ENCODE results near the gene C1QB.

- no peak for TF ChIP-seq CTCF (IDR thresholded peaks at IDR 0.05)
- TF ChIP-seq EP300 (IDR thresholded peaks at IDR 0.05), result no peak
- TF ChIP-seq POLR2A (IDR thresholded peaks at IDR 0.05), result no peak
Measured at GRCh38 chr1:22702296-22703085, 49.5 kb downstream of the C1QB start.

Measured in sigmoid colon (tissue), 4 donors.